GM13976 (cell line): ENCODE data around the gene LIN54.
"Not testable (repeated sequence)": the region's sequence is repeated elsewhere in the genome, so short reads cannot be mapped to it uniquely, and the experiment has no call there.

ENCODE experiments used
- DNase-seq: peaks from one replicate; pipeline ENCODE4 v3.0.0; 2012; ENCODE audit warnings: low spot score
- CTCF ChIP-seq: IDR thresholded peaks from 2 replicates; pipeline ENCODE4 v1.5.1; 2012; ENCODE audit warnings: borderline replicate concordance, mild to moderate bottlenecking; ENCODE audit not compliant: insufficient read depth; ENCODE audit errors: extremely low read depth, missing control alignments, control extremely low read depth
- in situ Hi-C: fragments of 300-500 bp; cut with MboI; formaldehyde crosslinking; loops from one replicate; pipeline ENCODE4 v1.12.0; 2022; ENCODE audit warnings: low sequenced_read_pairs, mixed read lengths, inconsistent platforms; ENCODE audit not compliant: unreplicated experiment

Gene LIN54

DNA sequence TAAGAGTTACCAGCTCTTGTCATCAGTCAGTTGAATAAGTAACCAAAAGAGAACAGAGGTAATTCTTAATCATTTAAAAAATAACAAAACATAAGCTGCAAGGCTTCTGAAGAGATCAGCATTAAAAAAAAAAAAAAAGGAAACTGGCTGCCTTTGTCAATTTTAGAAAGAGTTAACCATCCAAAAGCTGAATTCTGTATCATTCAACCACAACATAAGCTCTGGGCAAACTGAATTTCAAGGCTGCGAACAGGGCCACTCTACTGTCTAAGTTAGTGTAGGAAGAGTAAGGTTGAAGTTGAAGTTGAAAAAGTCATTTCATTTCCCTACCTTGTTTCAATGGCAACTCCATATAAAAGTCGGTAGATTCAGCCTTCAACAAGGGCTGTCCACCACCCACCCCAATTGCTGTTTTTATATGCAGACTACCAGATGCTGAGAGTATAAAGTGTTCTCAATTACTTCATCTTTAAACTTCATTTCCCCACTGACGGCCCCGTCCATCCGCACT is 1.1 kb upstream of the LIN54 start:
- no peak for TF ChIP-seq CTCF
- in situ Hi-C loops, result loop anchor here (25.0 kb wide), 1 partner anchor 549 kb away; no protein-coding TSS in a partner anchor
- peak; percentile 32 for DNase-seq

DNA sequence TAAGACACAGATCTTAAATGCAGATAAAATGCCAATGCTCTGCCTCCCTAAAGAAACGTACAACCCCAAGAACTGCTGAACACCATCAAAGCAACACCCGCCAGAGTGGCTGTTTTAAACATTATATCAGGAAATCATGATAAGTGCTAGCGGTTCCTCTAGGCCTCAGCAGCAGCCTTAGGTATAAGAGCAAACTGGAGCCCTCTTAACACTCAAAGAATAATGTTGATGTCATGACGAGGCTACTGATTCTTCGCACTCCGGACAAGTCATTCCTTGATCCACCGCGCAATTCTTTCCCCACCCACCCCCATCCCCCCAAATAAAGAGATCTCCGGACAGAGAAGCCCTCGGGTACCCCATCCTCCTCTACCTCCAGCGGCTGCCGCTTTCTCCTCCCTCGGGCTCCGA is 507 bp downstream of the LIN54 start:
- peak; percentile 33 for DNase-seq

GRCh38 chr4:83009529-83009928 is 1.1 kb downstream of the LIN54 start:
- TF ChIP-seq CTCF, result no peak
- DNase-seq, result no peak
- in situ Hi-C loops, result loop anchor here (25.0 kb wide), 1 partner anchor 547 kb away; no protein-coding TSS in a partner anchor

More for the DNA sequence above, 507 bp downstream of the LIN54 start:
- no peak for TF ChIP-seq CTCF
- in situ Hi-C loops, result loop anchor here (25.0 kb wide), 1 partner anchor 548 kb away; no protein-coding TSS in a partner anchor

DNA sequence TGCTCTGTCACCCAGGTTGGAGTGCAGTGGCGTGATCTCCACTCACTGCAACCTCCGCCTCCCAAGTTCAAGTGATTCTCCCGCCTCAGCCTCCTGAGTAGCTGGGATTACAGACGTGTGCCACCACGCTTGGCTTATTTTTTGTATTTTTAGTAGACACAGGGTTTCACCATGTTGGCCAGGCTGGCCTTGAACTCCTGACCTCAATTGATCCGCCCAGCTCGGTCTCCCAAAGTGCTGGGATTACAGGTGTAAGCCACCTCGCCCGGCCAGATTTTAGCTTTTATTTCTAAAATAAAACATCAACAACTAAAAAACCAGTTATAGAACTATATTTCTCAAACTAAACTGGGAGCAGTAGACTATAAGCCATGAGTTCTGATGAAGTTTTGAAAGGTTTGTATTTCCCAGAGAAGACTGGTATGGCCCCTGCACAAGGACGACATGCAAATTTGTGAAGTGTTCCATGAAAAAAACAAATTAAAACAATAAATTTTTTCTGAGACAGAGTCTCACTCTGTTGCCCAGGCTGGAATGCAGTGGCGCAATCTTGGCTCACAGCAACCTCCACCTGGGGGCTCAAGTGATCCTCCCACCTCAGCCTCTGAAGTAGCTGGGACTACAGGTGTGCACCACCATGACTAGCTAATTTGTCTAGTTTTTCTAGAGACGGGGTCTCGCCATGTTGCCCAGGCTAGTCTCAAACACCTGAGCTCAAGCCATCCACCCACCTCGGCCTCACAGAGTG is 7.4 kb downstream of the LIN54 start:
- in situ Hi-C loops, result loop anchor here (25.0 kb wide), 1 partner anchor 541 kb away; no protein-coding TSS in a partner anchor
- not testable (repeated sequence) for DNase-seq

DNA sequence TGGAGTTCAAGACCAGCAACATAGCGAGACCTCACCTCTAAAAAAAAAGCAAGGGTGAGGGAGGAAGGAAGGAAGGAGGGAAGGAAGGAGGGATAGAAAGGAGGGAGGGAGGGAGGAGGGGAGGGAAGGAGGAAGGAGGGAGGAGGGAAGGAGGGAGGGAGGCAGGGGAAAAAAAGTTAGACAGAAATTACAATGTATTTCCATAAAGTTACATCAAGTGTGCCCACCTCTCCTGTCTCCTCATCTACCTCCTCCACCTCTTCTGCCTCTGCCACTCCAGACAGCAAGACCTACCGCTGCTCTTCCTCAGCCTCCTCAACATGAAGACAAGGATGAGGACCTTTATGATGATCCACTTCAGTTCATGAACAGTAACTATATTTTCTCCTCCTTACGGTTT is 8.3 kb downstream of the LIN54 start:
- in situ Hi-C loops, result loop anchor here (25.0 kb wide), 1 partner anchor 540 kb away; no protein-coding TSS in a partner anchor

DNA sequence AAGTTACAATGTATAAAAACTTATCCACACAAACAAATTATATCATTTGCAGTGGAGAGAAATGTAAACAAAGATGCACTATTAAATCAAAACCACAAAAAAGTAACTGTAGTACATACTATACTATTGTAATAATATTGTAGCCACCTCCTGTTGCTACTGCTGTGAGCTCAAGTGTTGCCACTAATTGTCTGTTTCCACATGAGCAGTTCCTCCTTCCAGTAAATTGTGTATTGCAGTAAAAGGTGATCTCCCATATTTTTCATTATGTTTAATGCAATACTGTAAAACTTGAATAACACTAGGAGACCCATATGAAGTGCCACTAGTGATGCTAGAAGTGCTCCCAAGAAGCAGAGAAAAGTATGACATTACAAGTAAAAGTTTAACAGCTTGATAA is 11.7 kb downstream of the LIN54 start:
- in situ Hi-C loops, result no loop called here
- DNase-seq, result no peak
- TF ChIP-seq CTCF, result no peak

More for the DNA sequence above, 8.3 kb downstream of the LIN54 start:
- no peak for DNase-seq
- no peak for TF ChIP-seq CTCF

- in situ Hi-C loops, result no loop called here
- no peak for DNase-seq
- no peak for TF ChIP-seq CTCF
Measured at GRCh38 chr4:82994834-82995233, 15.8 kb downstream of the LIN54 start.
